Stimulated activated CD8-positive, alpha-beta memory T cell treated with anti-CD3 and anti-CD28 coated beads, Interleukin-7, amount 100 ng/mL, for 48 hours (primary cell): ENCODE data around the gene FLVCR2.

Experiments used
- DNase-seq, 2 donors: peaks; one replicate each; pipeline ENCODE4 v3.0.0-alpha.2; 2020; ENCODE audit warnings: low read depth in 1 of 2; ENCODE audit errors: extremely low read depth in 1 of 2

The FLVCR2 gene

DNA sequence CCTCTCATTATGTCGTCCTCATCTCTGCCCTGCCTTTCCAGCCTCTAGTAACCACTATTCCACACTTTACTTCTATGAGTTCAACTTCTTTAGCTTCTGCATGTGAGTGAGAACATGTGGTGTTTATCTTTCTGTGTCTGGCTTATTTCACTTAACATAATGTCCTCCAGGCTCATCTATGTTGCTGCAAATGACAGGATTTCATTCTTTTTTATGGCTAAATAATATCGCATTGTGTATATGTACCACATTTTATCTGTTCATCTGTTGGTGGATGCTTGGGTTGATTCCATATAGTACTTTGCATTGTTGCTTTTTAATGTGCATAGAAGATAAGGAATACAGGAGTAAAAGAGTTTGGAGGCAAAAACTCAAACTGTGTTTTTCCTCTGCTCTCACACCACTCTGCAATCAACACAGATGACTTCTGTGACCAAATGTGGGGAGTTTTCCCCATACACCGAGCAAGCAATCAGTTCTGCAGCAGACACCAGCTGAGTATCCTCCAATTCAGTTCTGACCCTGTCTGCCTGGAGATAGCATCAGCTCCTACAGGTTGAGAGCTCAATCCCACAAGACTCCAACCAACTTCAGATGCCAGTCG is 24.6 kb upstream of the FLVCR2 start:
- DNase-seq, result no peak

DNA sequence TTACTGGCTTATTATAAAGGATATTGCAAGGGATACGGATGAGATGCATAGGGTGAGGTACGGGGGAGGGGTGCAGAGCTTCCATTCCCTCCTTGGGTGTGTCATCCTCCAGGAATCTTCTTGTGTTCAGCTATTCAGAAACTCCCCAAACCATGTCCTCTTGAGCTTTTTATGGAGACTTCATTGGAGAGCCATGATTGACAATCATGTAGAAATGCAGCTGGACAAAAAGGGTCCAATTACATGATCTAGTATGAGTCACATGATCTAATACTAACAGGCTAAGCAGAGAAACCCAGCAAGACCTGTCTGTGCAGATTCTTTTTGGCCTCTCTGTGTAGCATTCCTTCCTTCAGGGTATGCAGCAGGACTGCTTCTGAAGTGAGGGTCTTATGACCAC is 23.9 kb upstream of the FLVCR2 start:
- DNase-seq, result no peak

DNA sequence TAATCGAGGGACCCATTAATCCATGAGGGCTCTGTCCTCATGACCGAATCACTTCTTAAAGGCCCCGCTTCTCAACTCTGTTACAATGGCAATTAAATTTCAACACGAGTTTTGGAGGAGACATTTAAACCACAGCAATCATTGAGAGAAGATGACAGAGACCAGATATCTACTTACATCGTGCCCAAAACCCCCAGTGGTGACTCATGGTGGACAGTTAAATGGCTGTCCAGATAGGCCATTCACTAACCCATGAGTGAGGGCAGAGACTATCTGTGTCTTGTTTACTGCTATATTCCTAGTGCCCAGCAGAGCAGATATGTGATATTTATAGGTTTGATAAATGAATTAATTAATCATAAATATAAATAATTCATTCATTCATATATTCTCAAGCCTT is 20.0 kb upstream of the FLVCR2 start:
- no peak for DNase-seq

DNA sequence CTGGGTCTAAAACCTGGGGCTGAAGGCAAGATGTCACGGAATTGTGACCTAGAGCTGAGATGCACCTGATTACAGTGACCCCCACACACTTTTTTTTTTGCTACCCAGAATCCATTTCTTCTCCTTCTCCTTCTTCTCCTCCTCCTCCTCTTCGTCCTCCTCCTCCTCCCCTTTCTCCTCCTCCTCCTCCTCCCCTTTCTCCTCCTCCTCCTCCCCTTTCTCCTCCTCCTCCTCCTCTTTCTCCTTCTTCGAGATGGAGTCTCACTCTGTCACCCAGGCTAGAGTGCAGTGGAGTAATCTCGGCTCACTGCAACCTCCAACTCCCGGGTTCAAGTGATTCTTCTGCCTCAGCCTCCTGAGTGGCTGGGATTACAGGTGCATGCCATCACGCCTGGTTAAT is 19.4 kb upstream of the FLVCR2 start:
- no peak for DNase-seq

DNA sequence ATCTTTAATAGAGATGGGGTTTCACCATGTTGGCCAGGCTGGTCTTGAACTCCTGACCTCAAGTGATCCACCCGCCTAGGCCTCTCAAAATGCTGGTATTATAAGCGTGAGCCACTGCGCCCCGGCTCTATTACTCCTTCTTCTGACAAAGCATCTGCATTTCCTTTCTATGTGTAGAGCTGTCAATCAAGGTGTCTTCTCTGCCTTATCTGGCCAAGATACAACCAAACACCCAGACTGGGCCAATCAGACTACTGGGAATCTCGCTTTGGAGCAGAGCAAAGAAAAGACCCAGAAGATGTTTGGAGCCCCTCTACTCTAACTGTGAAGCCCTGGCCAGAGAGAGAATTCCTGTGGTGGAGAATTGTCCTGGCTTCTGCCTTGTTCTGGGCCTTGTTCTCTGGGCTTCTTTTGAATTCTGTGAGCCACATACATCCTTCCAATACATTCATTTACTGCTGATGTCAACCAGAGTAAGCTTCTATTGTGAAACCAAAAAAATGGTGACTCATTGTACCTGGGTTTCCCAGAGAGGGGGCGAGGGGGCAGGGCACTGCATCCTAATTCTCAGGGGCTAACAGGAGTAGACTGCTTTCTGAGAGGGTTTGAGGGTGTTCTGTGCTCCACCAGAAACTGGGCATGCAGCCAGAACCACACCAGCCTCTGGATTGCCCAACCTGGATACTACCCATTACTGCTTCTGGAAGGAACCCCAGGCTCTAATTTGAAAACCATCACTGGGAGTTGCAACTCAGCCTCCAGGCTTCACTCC is 18.8 kb upstream of the FLVCR2 start:
- DNase-seq, result peak in 1 of 2 donors; percentile 71

DNA sequence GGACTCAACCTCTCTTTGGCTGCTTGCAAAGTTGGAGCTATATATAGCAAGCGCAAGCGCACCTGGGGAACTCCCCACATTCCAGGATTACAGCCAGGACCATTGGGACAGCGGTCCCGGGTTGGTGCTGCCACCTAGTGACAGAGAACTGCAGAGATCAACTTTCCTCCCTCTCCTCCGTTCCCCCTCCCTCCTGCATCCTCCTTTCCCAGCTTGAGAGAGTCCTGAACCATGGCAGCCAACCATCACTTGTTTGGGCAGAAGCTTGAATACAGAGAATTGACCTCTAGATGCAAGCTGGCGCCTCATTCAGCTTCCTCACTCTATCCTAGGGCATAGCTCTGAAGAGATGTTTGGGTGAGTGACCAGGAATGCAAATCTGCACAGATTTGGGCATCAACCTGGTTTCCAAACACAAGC is 17.4 kb upstream of the FLVCR2 start:
- DNase-seq, result no peak

DNA sequence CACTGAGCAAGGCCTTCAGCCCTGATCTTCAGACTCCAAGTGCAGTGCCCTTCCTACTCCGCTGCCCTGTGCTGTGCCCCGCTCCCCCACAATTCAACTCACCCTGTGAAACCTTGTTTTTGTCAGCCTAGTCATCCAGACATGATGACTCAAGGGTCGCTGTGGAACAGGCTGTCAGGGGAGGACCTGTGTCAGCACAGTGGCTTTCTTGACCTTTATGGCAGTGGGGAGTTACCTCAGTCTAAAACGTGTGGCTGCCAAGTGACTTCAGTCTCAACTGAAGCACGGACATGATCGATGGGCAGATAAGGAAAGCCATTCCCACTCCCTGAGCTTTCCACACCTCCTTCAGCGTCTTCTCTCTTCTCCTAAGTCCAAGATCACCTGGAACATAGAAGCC is 16.3 kb upstream of the FLVCR2 start:
- peak; percentile 53 to 83 for DNase-seq

DNA sequence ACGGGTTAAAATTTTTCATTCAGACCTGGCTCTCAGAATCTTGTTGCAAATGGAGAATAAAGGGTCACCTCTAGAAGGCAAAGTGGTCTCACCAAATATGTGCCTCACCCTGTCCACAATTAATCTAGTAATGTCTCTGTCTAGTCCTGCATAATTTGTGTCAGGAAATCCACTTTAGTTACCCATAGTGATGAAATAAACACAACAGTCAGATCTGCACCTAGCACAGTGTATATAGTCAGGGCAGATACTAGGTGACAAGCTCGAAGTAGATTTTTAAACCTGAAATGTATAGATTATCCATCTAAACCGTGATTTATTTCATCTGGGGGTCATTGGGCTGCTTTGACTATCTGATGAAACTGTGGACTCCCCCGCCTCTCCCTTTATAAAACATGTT is 15.9 kb upstream of the FLVCR2 start:
- no peak for DNase-seq

DNA sequence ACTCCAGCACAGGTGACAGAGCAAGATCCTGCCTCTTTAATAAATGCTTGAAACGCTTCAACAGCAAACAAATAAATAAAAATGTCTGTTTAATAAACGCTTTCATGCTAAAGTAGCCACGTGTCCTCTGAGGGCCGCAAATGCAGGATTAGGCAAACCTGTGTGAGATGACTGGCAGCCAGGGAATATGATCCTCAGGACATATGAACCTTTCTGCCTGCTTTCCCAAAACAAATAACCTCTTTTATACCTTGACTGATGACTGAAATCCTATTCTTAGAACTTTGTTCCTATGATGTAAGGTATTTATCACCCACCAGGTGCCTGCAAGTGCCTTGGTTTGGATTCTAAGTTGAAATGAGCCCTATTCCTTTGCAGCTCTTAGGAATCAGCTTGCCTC is 14.5 kb upstream of the FLVCR2 start:
- no peak for DNase-seq

DNA sequence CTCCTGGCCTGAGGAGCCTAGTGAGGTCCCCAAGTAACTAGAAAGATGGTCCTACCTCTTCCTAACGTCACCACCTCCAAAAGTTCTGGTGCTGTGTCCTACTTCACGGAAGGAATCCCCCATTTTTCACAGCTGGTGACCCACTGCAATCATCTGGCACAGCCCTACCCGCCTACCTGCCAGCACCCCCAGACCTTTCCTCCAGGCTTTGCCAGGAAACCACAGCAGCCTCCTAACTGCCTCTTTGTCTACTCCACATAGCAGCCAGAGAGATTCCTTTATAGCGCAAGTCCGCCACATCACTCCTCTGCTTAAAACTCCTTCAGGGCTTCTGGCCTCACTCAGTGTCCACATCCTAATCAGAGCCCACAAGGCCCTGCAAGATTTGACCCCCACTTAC is 13.4 kb upstream of the FLVCR2 start:
- DNase-seq, result no peak

DNA sequence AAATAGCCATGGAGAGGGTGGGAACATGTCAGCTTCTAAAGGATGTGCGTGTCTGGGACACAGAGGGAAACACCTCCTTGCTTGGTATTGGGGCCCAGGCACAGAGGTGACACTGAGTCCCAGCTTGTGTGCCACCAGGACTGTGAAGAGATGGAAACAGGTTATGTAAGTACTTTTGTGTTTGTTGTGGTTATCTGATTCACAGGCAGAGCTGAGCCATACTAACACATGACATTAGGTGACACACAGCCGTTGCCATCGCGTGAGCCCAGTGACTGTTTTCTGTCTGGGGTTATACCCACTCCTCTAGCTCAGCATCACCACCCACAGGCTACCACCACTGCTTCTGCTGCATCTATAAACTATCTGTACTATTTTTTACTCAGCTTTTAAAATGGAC is 12.1 kb upstream of the FLVCR2 start:
- DNase-seq, result peak; percentile 58 to 89

DNA sequence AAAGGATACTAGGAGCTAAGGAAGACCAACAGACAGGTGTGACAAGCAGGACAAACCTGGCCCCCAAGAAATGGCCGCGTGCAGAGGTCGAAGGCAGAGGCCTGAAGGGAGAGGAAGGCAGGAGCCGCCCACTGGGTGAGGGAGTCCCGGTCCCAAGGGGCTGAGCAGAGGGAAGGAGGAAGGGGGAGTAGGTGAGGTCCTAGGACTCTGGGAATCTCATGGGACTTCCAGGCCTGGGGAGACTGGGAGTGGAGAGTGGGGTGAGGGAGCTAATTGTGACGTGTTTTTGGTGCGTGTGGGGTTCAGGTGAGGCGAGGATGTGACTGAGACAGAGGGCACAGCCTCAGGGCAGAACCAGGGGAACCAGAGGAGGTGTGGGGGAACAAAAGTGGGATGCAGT is 11.7 kb upstream of the FLVCR2 start:
- DNase-seq, result no peak

DNA sequence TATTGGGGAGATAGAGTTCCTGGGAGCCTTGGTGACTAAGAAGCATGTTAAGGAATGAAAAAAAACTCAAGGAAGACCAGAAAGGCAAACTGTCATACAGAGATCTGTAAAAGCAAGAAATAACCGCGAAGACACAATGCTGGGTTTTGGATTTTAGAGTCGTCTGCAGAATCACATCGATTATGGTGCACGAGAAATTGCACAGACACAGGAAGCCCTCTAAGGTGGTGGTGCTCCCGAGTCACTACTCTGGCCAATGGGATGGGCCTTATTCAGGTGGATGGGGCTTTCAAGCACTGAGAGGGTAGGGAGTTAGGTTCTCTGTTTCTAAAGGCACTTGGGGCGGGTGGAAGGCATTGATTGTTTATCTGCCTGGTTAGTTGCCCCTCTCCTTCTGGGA is 10.3 kb upstream of the FLVCR2 start:
- no peak for DNase-seq

DNA sequence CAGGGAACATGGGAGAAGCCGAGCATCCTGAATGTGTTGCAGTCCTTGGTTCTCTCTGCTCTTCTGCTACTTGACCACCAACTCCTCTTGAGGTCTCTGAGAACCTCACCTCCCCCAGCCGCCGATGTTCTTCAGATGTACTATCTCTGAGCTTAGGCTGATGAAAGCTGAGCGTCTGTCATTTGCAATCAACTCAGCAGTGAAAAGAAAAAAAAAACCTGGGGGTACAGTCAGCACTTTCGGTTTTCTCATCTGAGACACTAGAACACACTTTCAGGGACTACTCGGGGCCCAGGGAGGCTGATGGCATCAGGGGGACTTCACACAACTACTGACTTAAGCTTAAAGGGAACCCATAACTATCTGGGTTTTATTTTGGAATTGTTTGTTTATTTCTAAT is 9.6 kb upstream of the FLVCR2 start:
- DNase-seq, result no peak

DNA sequence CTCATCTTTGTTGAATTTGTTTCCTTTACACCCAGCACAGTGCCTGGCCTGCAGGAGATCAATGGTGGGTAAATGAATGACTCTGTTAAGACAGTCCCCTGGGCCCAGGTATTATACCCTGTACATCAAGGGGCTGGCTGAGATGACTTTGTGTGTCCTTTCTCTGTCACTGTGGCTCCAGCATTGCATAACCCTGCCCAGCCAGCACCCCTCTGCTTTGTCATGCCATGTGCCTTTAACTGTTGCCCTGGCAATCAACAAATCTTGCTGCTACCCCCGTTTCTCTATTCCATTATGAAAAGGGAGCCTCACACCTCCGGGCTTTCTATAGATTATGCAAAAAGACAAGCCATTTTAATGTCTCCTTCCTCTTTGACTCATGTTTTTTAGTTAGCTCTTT is 7.6 kb upstream of the FLVCR2 start:
- DNase-seq, result no peak

DNA sequence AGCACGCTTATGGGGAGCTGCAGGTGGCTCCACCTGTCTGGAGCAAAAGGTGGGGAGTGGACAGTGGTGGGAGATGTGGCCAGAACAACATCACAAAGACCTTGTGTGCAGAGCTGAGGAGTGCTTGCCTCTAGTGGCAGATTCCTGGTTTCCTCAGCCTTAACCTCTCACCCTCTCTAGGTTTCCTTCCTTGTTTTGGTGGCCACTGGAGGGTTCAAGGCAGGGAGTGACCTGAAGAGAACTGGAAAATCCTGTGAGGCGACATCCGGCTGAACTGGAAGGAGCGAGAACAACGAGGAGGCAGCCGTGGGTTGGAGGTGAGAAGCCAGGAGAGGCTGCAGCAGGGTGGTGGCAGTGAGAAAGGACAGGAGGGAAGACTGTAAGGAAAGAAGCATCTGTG is 6.3 kb upstream of the FLVCR2 start:
- DNase-seq, result no peak

DNA sequence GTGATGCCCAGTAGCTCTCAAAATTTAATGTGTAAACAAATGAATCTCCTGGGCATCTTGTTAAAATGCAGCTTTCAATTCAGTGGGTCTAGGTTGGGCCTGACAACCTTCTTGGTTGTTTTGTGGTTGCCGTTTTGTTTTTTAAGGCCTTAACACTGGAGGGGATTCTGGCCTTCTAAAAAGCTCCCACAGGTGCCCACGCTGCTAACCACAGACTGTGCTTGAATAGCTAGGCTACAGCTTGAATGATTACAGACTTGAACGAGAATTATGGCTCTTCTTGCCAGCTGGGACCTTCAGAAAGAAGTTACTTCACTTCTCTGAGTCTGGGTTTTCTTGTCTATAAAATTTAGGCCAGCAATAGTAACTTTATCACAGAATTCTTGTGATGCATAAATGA is 1.3 kb upstream of the FLVCR2 start:
- DNase-seq, result no peak

DNA sequence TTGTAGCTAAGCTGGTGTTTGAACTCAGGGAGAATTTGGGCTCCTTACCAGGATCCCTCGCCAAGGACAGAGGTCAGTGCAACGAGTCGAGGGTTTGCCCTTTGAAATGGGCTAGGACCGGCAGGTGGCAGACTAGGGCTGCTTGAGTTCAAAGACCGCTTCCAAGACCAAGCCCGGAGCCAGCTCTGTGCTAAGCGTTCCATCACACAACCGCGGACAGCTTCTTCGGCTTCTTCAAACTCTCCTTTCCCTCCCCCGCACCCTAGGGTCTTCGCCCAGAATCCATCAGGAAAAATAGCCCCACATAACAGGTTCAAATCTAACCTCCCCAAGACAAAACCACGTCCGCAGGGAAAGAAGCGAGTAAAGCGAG is 705 bp upstream of the FLVCR2 start:
- peak in 1 of 2 donors; percentile 66 for DNase-seq

DNA sequence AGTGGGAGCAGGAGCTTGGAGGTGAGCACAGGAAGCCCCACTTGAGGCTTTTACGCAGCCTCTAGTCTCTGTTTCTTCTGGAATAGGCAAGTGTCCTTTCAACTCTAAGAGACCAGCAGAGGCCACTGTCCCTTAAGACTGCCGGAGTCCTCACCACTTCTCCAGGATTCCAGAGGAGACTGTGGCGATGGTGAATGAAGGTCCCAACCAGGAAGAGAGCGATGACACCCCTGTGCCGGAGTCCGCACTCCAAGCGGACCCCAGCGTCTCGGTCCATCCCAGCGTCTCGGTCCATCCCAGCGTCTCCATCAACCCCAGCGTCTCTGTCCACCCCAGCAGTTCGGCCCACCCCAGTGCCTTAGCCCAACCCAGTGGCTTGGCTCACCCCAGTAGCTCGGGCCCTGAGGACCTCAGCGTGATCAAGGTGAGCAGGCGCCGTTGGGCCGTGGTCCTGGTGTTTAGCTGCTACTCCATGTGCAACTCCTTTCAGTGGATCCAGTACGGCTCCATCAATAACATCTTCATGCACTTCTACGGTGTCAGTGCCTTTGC is 442 bp downstream of the FLVCR2 start:
- DNase-seq, result no peak

DNA sequence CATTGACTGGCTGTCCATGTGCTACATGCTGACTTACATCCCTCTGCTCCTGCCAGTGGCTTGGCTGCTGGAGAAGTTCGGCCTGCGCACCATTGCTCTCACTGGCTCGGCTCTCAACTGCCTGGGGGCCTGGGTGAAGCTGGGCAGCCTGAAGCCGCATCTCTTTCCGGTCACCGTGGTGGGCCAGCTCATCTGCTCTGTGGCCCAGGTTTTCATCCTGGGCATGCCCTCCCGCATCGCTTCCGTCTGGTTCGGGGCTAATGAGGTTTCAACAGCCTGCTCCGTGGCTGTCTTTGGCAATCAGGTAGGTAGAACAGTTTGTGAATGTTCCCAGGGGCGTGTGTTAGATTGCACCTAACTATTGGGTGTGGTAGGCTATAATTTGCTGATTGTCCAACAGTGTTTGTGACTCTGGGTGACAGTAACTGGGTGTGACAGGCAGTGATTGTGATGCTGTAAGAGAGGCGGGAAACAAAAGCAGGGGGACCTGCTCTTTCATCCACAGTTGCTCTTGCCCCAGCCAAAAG is 981 bp downstream of the FLVCR2 start:
- DNase-seq, result no peak

DNA sequence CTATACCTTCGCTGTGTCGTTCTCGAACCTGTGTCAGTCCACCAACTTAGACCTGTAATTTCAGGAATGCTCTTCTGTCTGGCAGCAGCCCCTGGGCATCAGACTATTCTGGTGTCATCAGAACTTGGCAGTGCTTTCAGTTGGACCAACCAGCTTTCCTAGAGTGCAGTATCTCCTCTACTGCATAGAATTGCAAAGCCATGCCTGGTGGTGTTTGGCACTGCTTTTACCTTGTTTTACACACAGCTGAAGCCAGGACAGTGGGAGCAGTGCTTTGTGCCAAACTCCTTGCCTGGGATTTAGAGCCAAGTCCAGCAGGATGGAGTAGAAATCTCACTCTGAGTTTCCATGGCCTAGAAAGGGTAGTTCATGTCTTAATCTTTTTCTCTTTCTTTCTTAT is 1.5 kb downstream of the FLVCR2 start:
- no peak for DNase-seq

DNA sequence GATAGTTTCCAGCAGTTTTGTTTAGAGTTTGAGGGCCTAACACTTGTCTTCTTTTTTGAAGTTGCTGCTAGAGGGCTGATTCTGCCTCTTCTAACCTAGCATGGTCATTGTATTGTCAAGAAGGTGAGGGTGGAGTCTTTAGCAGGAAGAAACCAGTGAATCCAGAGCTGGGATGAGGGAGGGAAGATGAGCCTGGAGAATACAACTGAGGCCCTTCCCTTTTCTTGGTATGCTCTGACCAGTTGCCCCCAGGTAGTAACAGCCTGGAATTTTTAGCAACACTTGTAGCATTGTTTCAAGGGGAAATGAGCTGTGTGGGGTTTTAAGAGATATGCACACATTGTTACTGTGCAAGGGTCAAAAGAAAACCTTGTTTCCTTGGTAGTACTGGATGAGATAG is 9.0 kb downstream of the FLVCR2 start:
- no peak for DNase-seq
